Measurements from ENCODE around the gene PLEKHA6.
"Not testable (repeated sequence)": the region's sequence is repeated elsewhere in the genome, so short reads cannot be mapped to it uniquely, and the experiment has no call there.

PLEKHA6 gene

GRCh38 chr1:204258213-204259115 is 101.3 kb downstream of the PLEKHA6 start:
- no peak for FAIRE-seq

GRCh38 chr1:204257446-204257845 is 102.3 kb downstream of the PLEKHA6 start:
- no peak for FAIRE-seq

GRCh38 chr1:204256531-204256930 is 103.2 kb downstream of the PLEKHA6 start:
- FAIRE-seq: no peak

- no peak for FAIRE-seq
Observed at GRCh38 chr1:204255966-204256365, 103.8 kb downstream of the PLEKHA6 start.

- no peak for FAIRE-seq
Observed at GRCh38 chr1:204255225-204255624, 104.5 kb downstream of the PLEKHA6 start.

GRCh38 chr1:204254031-204254661 is 105.6 kb downstream of the PLEKHA6 start:
- FAIRE-seq: no peak

- no peak for FAIRE-seq
Observed at GRCh38 chr1:204251926-204252689, 107.6 kb downstream of the PLEKHA6 start.

- no peak for FAIRE-seq
Observed at GRCh38 chr1:204251286-204251685, 108.4 kb downstream of the PLEKHA6 start.

- FAIRE-seq: no peak
Observed at GRCh38 chr1:204250428-204251030, 109.2 kb downstream of the PLEKHA6 start.

GRCh38 chr1:204249736-204250427 is 109.8 kb downstream of the PLEKHA6 start:
- no peak for FAIRE-seq

- FAIRE-seq: no peak
Observed at GRCh38 chr1:204248954-204249353, 110.8 kb downstream of the PLEKHA6 start.

- no peak for FAIRE-seq
Observed at GRCh38 chr1:204246876-204247275, 112.9 kb downstream of the PLEKHA6 start.

- FAIRE-seq: no peak
Observed at GRCh38 chr1:204242920-204243319, 116.8 kb downstream of the PLEKHA6 start.

- FAIRE-seq: no peak
Observed at GRCh38 chr1:204241914-204242313, 117.8 kb downstream of the PLEKHA6 start.

GRCh38 chr1:204241050-204241449 is 118.7 kb downstream of the PLEKHA6 start:
- FAIRE-seq: no peak

GRCh38 chr1:204240233-204240632 is 119.5 kb downstream of the PLEKHA6 start:
- FAIRE-seq: no peak

- FAIRE-seq: not testable (repeated sequence)
Observed at GRCh38 chr1:204239401-204239800, 120.3 kb downstream of the PLEKHA6 start.

GRCh38 chr1:204238520-204238919 is 121.2 kb downstream of the PLEKHA6 start:
- not testable (repeated sequence) for FAIRE-seq

- FAIRE-seq: not testable (repeated sequence)
Observed at GRCh38 chr1:204237515-204237914, 122.2 kb downstream of the PLEKHA6 start.

GRCh38 chr1:204232526-204232925 is 127.2 kb downstream of the PLEKHA6 start:
- FAIRE-seq: no peak

- no peak for FAIRE-seq
Observed at GRCh38 chr1:204230211-204230610, 129.5 kb downstream of the PLEKHA6 start.

- no peak for FAIRE-seq
Observed at GRCh38 chr1:204228896-204229295, 130.8 kb downstream of the PLEKHA6 start.
